DOHH2 (cell line): ENCODE data around the gene DUSP16.

Source experiments
- H3F3A ChIP-seq: fragments of 200-600 bp; sonication (generic), shearing (Covaris generic); 2 replicates; pipeline ENCODE4 v1.6.0; 2016; ENCODE audit warnings: antibody characterized with exemption, mild to moderate bottlenecking; ENCODE audit not compliant: control insufficient read depth, insufficient read depth
- H3K27ac ChIP-seq: fragments of 200-600 bp; sonication (generic); 2 replicates; pipeline ENCODE4 v1.5.1; 2014; ENCODE audit warnings: low read depth, mild to moderate bottlenecking, low read length, moderate library complexity
- H3K27me3 ChIP-seq: fragments of 200-600 bp; sonication (generic); 2 replicates; pipeline ENCODE4 v1.6.1; 2014; ENCODE audit warnings: mild to moderate bottlenecking, low read length, mixed read lengths; ENCODE audit not compliant: control insufficient read depth
- H3K36me3 ChIP-seq: fragments of 200-600 bp; sonication (generic); 2 replicates; pipeline ENCODE4 v1.6.1; 2014; ENCODE audit warnings: mild to moderate bottlenecking, low read length, moderate library complexity, mixed read lengths; ENCODE audit not compliant: control insufficient read depth
- H3K4me1 ChIP-seq: fragments of 200-600 bp; sonication (generic); 2 replicates; pipeline ENCODE4 v1.6.1; 2014; ENCODE audit warnings: mild to moderate bottlenecking, low read length, mixed read lengths; ENCODE audit not compliant: control insufficient read depth
- H3K4me2 ChIP-seq: fragments of 200-600 bp; sonication (generic); 2 replicates; pipeline ENCODE4 v1.6.0; 2014; ENCODE audit warnings: mild to moderate bottlenecking, low read length, moderate library complexity
- H3K4me3 ChIP-seq: fragments of 200-600 bp; sonication (generic); 2 replicates; pipeline ENCODE4 v1.5.1; 2014; ENCODE audit warnings: mild to moderate bottlenecking, low read length, mixed read lengths
- H3K79me2 ChIP-seq: fragments of 200-600 bp; sonication (generic); 2 replicates; pipeline ENCODE4 v1.6.1; 2014; ENCODE audit warnings: mild to moderate bottlenecking, low read length, mixed read lengths; ENCODE audit not compliant: control insufficient read depth
- H3K9me2 ChIP-seq: fragments of 200-600 bp; sonication (generic); replicated peaks from 2 replicates; pipeline ENCODE4 v1.6.1; 2014; ENCODE audit warnings: mild to moderate bottlenecking, low read length, mixed read lengths; ENCODE audit not compliant: control insufficient read depth
- H3K9me3 ChIP-seq: fragments of 200-600 bp; sonication (generic); 2 replicates; pipeline ENCODE4 v1.6.1; 2014; ENCODE audit warnings: antibody characterized with exemption, low read length, mixed read lengths; ENCODE audit not compliant: control insufficient read depth, insufficient read depth
- H4K20me1 ChIP-seq: fragments of 200-600 bp; sonication (generic); 2 replicates; pipeline ENCODE4 v1.6.0; 2014; ENCODE audit warnings: low read depth, mild to moderate bottlenecking, antibody characterized with exemption, low read length, moderate library complexity; ENCODE audit not compliant: control insufficient read depth, insufficient read depth
- CTCF ChIP-seq: fragments of 200-600 bp; sonication (generic); IDR thresholded peaks from one replicate; pipeline ENCODE4 v1.5.1; 2014; ENCODE audit warnings: antibody characterized with exemption, mild to moderate bottlenecking, low read depth, low read length; ENCODE audit not compliant: poor library complexity, severe bottlenecking
- EZH2phosphoT487 ChIP-seq: fragments of 200-600 bp; sonication (generic); IDR thresholded peaks from 2 replicates; pipeline ENCODE4 v1.6.1; 2017; ENCODE audit warnings: borderline replicate concordance, mild to moderate bottlenecking, antibody characterized with exemption, low read length, moderate library complexity, mixed read lengths

The DUSP16 gene

GRCh38 chr12:12610711-12611110, 48.0 kb upstream of the DUSP16 start:
- peaks cover 8% of the 10 kb centered on the region for H3K79me2 ChIP-seq
- H3K4me1 ChIP-seq = peaks cover 29% of the 10 kb centered on the region
- H3F3A ChIP-seq = peaks cover 6% of the 10 kb centered on the region; the same call in 1 of the 2 replicates
- TF ChIP-seq CTCF (no peak), EZH2phosphoT487 (no peak)
- H3K36me3 ChIP-seq = no peaks in the 10 kb centered on the region
- H3K4me2 ChIP-seq = peak overlapping the region; percentile 96
- no peak overlapping the region for H3K27ac ChIP-seq
- H4K20me1 ChIP-seq = no peaks in the 10 kb centered on the region
- no peaks in the 10 kb centered on the region for H3K27me3 ChIP-seq
- no peaks in the 10 kb centered on the region for H3K9me2 ChIP-seq
- peak overlapping the region; percentile 78 for H3K4me3 ChIP-seq
- no peaks in the 10 kb centered on the region for H3K9me3 ChIP-seq

GRCh38 chr12:12609692-12610091, 47.0 kb upstream of the DUSP16 start:
- Histone ChIP-seq H3K9me2 (no peaks in the 10 kb centered on the region), H3K36me3 (no peaks in the 10 kb centered on the region), H3K4me2 (no peak overlapping the region), H3K27me3 (peaks cover 2% of the 10 kb centered on the region; the same call in 1 of the 2 replicates), H3K4me1 (peaks cover 29% of the 10 kb centered on the region), H3K27ac (no peak overlapping the region), H4K20me1 (no peaks in the 10 kb centered on the region), H3K4me3 (no peak overlapping the region), H3K9me3 (no peaks in the 10 kb centered on the region), H3K79me2 (peaks cover 8% of the 10 kb centered on the region), H3F3A (peaks cover 6% of the 10 kb centered on the region; the same call in 1 of the 2 replicates)
- TF ChIP-seq EZH2phosphoT487 (no peak), CTCF (no peak)

GRCh38 chr12:12608557-12608957, 45.9 kb upstream of the DUSP16 start:
- Histone ChIP-seq H3K4me1 (peaks cover 27% of the 10 kb centered on the region), H3K27ac (no peak overlapping the region), H4K20me1 (no peaks in the 10 kb centered on the region), H3K27me3 (peaks cover 3% of the 10 kb centered on the region; the same call in 1 of the 2 replicates), H3F3A (peaks cover 6% of the 10 kb centered on the region; the same call in 1 of the 2 replicates), H3K4me3 (no peak overlapping the region), H3K9me3 (no peaks in the 10 kb centered on the region), H3K36me3 (no peaks in the 10 kb centered on the region), H3K4me2 (no peak overlapping the region), H3K9me2 (no peaks in the 10 kb centered on the region), H3K79me2 (peaks cover 7% of the 10 kb centered on the region)
- TF ChIP-seq EZH2phosphoT487 = no peak
- TF ChIP-seq CTCF = no peak
